Activated CD8-positive, alpha-beta memory T cell treated with anti-CD3 and anti-CD28 coated beads for 36 hours (primary cell): ENCODE data around the gene IL1RAPL1. TPM values are rescaled to one million over a fixed set of nuclear protein-coding genes. Genes with fewer than 3 reads are reported as not detected.

ENCODE experiments used
- CTCF ChIA-PET: fragments of 350-600 bp; sonication (Branson Sonifier 250); formaldehyde crosslinking; loops from one replicate; lab custom pipeline; 2021; ENCODE audit warnings: antibody characterized with exemption; lab: Charles Lee
- POLR2A ChIA-PET: fragments of 350-600 bp; sonication (Branson Sonifier 250); formaldehyde crosslinking; loops from one replicate; lab custom pipeline; 2021; ENCODE audit warnings: antibody characterized with exemption; lab: Charles Lee
- total RNA-seq, 2 experiments: library from RNA; stranded (reverse); gene quantifications; one replicate each; pipeline ENCODE4 v1.2.3, GENCODE V29; 2021

IL1RAPL1 gene
- total RNA-seq = not detected

- CTCF ChIA-PET = no interaction called here
- POLR2A ChIA-PET = no interaction called here
Measured at GRCh38 chrX:28586981-28587551, at the start of gene IL1RAPL1. Gene IL1RAPL1 (plus strand): TSS chrX:28587446.

- CTCF ChIA-PET = no interaction called here
- POLR2A ChIA-PET = no interaction called here
Measured at GRCh38 chrX:28542791-28543190, 44.5 kb upstream of the IL1RAPL1 start.

GRCh38 chrX:28549838-28550237 lies 37.4 kb upstream of the IL1RAPL1 start:
- CTCF ChIA-PET = no interaction called here
- POLR2A ChIA-PET = no interaction called here

GRCh38 chrX:28550331-28550872 lies 36.8 kb upstream of the IL1RAPL1 start:
- CTCF ChIA-PET = no interaction called here
- POLR2A ChIA-PET = no interaction called here

- ChIA-PET POLR2A (no interaction called here), CTCF (no interaction called here)
Measured at GRCh38 chrX:28552322-28552721, 34.9 kb upstream of the IL1RAPL1 start.

- ChIA-PET CTCF (no interaction called here), POLR2A (no interaction called here)
Measured at GRCh38 chrX:28552882-28553829, 34.1 kb upstream of the IL1RAPL1 start.

- POLR2A ChIA-PET = no interaction called here
- CTCF ChIA-PET = no interaction called here
Measured at GRCh38 chrX:28576117-28576516, 11.1 kb upstream of the IL1RAPL1 start.

- POLR2A ChIA-PET = no interaction called here
- CTCF ChIA-PET = no interaction called here
Measured at GRCh38 chrX:28581522-28581921, 5.7 kb upstream of the IL1RAPL1 start.

- ChIA-PET POLR2A (no interaction called here), CTCF (no interaction called here)
Measured at GRCh38 chrX:28582511-28582910, 4.7 kb upstream of the IL1RAPL1 start.

GRCh38 chrX:28584025-28584424 lies 3.2 kb upstream of the IL1RAPL1 start:
- POLR2A ChIA-PET = no interaction called here

GRCh38 chrX:28585767-28586166 lies 1.5 kb upstream of the IL1RAPL1 start:
- POLR2A ChIA-PET = no interaction called here
- CTCF ChIA-PET = no interaction called here

More at GRCh38 chrX:28584025-28584424, 3.2 kb upstream of the IL1RAPL1 start:
- CTCF ChIA-PET = no interaction called here

GRCh38 chrX:28586286-28586685 lies 960 bp upstream of the IL1RAPL1 start:
- ChIA-PET CTCF (no interaction called here), POLR2A (no interaction called here)

GRCh38 chrX:28589046-28589445 lies 1.8 kb downstream of the IL1RAPL1 start:
- ChIA-PET CTCF (no interaction called here), POLR2A (no interaction called here)

- POLR2A ChIA-PET = no interaction called here
- CTCF ChIA-PET = no interaction called here
Measured at GRCh38 chrX:28590396-28590795, 3.1 kb downstream of the IL1RAPL1 start.

- POLR2A ChIA-PET = no interaction called here
- CTCF ChIA-PET = no interaction called here
Measured at GRCh38 chrX:28591542-28591941, 4.3 kb downstream of the IL1RAPL1 start.

GRCh38 chrX:28595346-28595745 lies 8.1 kb downstream of the IL1RAPL1 start:
- ChIA-PET POLR2A (no interaction called here), CTCF (no interaction called here)

GRCh38 chrX:28599957-28600356 lies 12.7 kb downstream of the IL1RAPL1 start:
- ChIA-PET CTCF (no interaction called here), POLR2A (no interaction called here)

- ChIA-PET POLR2A (no interaction called here), CTCF (no interaction called here)
Measured at GRCh38 chrX:28609003-28609402, 21.8 kb downstream of the IL1RAPL1 start.

- ChIA-PET POLR2A (no interaction called here), CTCF (no interaction called here)
Measured at GRCh38 chrX:28609917-28610613, 22.8 kb downstream of the IL1RAPL1 start.

GRCh38 chrX:28610746-28611145 lies 23.5 kb downstream of the IL1RAPL1 start:
- ChIA-PET CTCF (no interaction called here), POLR2A (no interaction called here)
